SK-N-SH (cell line): Measurements from ENCODE around the gene MBTPS1. TPM values are rescaled to one million over a fixed set of nuclear protein-coding genes. Genes with fewer than 3 reads are reported as not detected.

Experiments used
- CTCF ChIA-PET: fragments of 300-600, 350-600 bp; formaldehyde crosslinking; extraction: SDS; loops from one replicate; lab custom pipeline; 2021; lab: Yijun Ruan, JAX
- POLR2A ChIA-PET: fragments of 350-600 bp; sonication (Branson Sonifier 250); formaldehyde crosslinking; extraction: SDS; loops from one replicate; lab custom pipeline; 2020; ENCODE audit warnings: antibody characterized with exemption, inconsistent platforms; lab: Yijun Ruan, JAX
- DNase-seq: peaks from one replicate; pipeline ENCODE4 v3.0.0; 2012
- H2AFZ ChIP-seq: fragments of 200-600 bp; sonication (generic); 2 replicates; pipeline ENCODE4 v1.8.1; 2016; ENCODE audit warnings: antibody characterized with exemption, mild to moderate bottlenecking, low read depth
- H3F3A ChIP-seq: fragments of 200-600 bp; sonication (generic); replicated peaks from 2 replicates; pipeline ENCODE3; 2016; ENCODE audit warnings: antibody characterized with exemption, mild to moderate bottlenecking; ENCODE audit not compliant: insufficient read depth
- H3K27ac ChIP-seq, 2 experiments: fragments of 200-500 bp in 1 of 2; fragments of 200-600 bp in 1 of 2; sonication (Bioruptor generic) in 1 of 2; sonication (generic), shearing (Covaris generic) in 1 of 2; 2 replicates each; pipeline versions ENCODE4 v1.5.1 to v1.6.1; 2014 to 2016; ENCODE audit warnings: low read depth in 2 of 2, inconsistent platforms in 1 of 2, low read length in 1 of 2, mild to moderate bottlenecking in 1 of 2, mixed read lengths in 1 of 2
- H3K27me3 ChIP-seq: fragments of 200-600 bp; sonication (generic), shearing (Covaris generic); 2 replicates; pipeline ENCODE4 v1.6.1; 2016; ENCODE audit warnings: mixed run types; ENCODE audit not compliant: insufficient read depth
- H3K36me3 ChIP-seq, 2 experiments: fragments of 200-500 bp in 1 of 2; fragments of 200-600 bp in 1 of 2; sonication (Bioruptor generic) in 1 of 2; sonication (generic) in 1 of 2; replicated peaks in 1 of 2; 2 replicates each; pipeline versions ENCODE3 to v1.5.1; 2014 to 2016; ENCODE audit warnings: low read length in 1 of 2, mild to moderate bottlenecking in 1 of 2; ENCODE audit not compliant: insufficient read depth in 2 of 2, control insufficient read depth in 1 of 2
- H3K4me1 ChIP-seq, 2 experiments: fragments of 200-500 bp in 1 of 2; fragments of 200-600 bp in 1 of 2; sonication (Bioruptor generic) in 1 of 2; sonication (generic), shearing (Covaris generic) in 1 of 2; 2 replicates each; pipeline versions ENCODE4 v1.5.1 to v1.6.1; 2014 to 2016; ENCODE audit warnings: low read depth in 1 of 2, low read length in 1 of 2, mixed run types in 1 of 2; ENCODE audit not compliant: insufficient read depth in 2 of 2, control insufficient read depth in 1 of 2
- H3K4me2 ChIP-seq: fragments of 200-600 bp; sonication (generic), shearing (Covaris generic); 2 replicates; pipeline ENCODE4 v1.6.1; 2017; ENCODE audit warnings: mixed run types
- H3K4me3 ChIP-seq, 2 experiments: fragments of 200-500 bp in 1 of 2; fragments of 200-600 bp in 1 of 2; sonication (Bioruptor generic) in 1 of 2; sonication (generic), shearing (Covaris generic) in 1 of 2; 2 replicates each; pipeline versions ENCODE4 v1.5.1 to v1.8.1; 2014 to 2016; ENCODE audit warnings: low read depth in 2 of 2, inconsistent platforms in 1 of 2, low read length in 1 of 2, mild to moderate bottlenecking in 1 of 2, mixed read lengths in 1 of 2, moderate library complexity in 1 of 2
- H3K79me2 ChIP-seq: fragments of 200-600 bp; sonication (generic); 2 replicates; pipeline ENCODE4 v1.8.1; 2017; ENCODE audit warnings: mild to moderate bottlenecking; ENCODE audit not compliant: insufficient read depth
- H3K9ac ChIP-seq: fragments of 200-600 bp; sonication (generic); 2 replicates; pipeline ENCODE4 v1.6.1; 2017; ENCODE audit warnings: mixed run types
- H3K9me2 ChIP-seq: fragments of 200-600 bp; sonication (generic); 2 replicates; pipeline ENCODE4 v1.6.1; 2017; ENCODE audit warnings: mixed run types
- H3K9me3 ChIP-seq: fragments of 200-600 bp; sonication (generic); 2 replicates; pipeline ENCODE4 v1.6.1; 2017; ENCODE audit warnings: mixed run types, mild to moderate bottlenecking, moderate library complexity
- H4K20me1 ChIP-seq: fragments of 200-600 bp; sonication (generic); 2 replicates; pipeline ENCODE4 v1.6.1; 2017; ENCODE audit warnings: mild to moderate bottlenecking, mixed run types; ENCODE audit not compliant: insufficient read depth
- CHD2 ChIP-seq: fragments of 150-350 bp; IDR thresholded peaks from 2 replicates; pipeline ENCODE4 v1.6.1; 2018; ENCODE audit warnings: low read length; ENCODE audit not compliant: partially characterized antibody
- CTCF ChIP-seq: fragments of 200-600 bp; sonication (generic); IDR thresholded peaks from 2 replicates; pipeline ENCODE4 v1.6.1; 2017; ENCODE audit warnings: antibody characterized with exemption, mild to moderate bottlenecking, moderate library complexity
- EZH2phosphoT487 ChIP-seq: fragments of 200-600 bp; sonication (generic); IDR thresholded peaks from 2 replicates; pipeline ENCODE4 v1.6.1; 2017; ENCODE audit warnings: low read depth, mixed run types, mild to moderate bottlenecking, antibody characterized with exemption, moderate library complexity, borderline replicate concordance
- FOXJ3 ChIP-seq: sonication (generic); formaldehyde crosslinking; IDR thresholded peaks from 2 replicates; pipeline ENCODE4 v1.5.1; 2020; ENCODE audit warnings: mild to moderate bottlenecking, missing genetic modification reagents
- FOXM1 ChIP-seq: IDR thresholded peaks from 2 replicates; pipeline ENCODE4 v1.4.0; 2012; ENCODE audit warnings: low read depth, mild to moderate bottlenecking
- GABPA ChIP-seq: IDR thresholded peaks from 2 replicates; pipeline ENCODE4 v1.4.0; 2012; ENCODE audit warnings: low read depth, mild to moderate bottlenecking
- GATA2 ChIP-seq: sonication (generic); formaldehyde crosslinking; IDR thresholded peaks from 2 replicates; pipeline ENCODE4 v1.5.0; 2020; ENCODE audit warnings: mild to moderate bottlenecking, missing genetic modification reagents
- IRF3 ChIP-seq: fragments of 150-350 bp; IDR thresholded peaks from 2 replicates; pipeline ENCODE4 v1.6.1; 2016; ENCODE audit warnings: mild to moderate bottlenecking, low read depth, low read length
- JUND ChIP-seq: IDR thresholded peaks from 2 replicates; pipeline ENCODE4 v1.4.0; 2012
- NFIC ChIP-seq: IDR thresholded peaks from 2 replicates; pipeline ENCODE4 v1.4.0; 2012; ENCODE audit warnings: borderline replicate concordance
- RCOR1 ChIP-seq: fragments of 150-350 bp; IDR thresholded peaks from 2 replicates; pipeline ENCODE4 v1.6.1; 2017; ENCODE audit warnings: antibody characterized with exemption, low read length
- RFX5 ChIP-seq: IDR thresholded peaks from 2 replicates; pipeline ENCODE4 v1.6.1; 2012; ENCODE audit warnings: mild to moderate bottlenecking, improper control_type of control experiment, low read length
- SIN3A ChIP-seq: IDR thresholded peaks from 2 replicates; pipeline ENCODE4 v1.6.1; 2012; ENCODE audit warnings: low read depth, mild to moderate bottlenecking, low read length, moderate library complexity, borderline replicate concordance
- SMC3 ChIP-seq: IDR thresholded peaks from 2 replicates; pipeline ENCODE4 v1.6.1; 2012; ENCODE audit warnings: low read depth, low read length, improper control_type of control experiment
- TCF12 ChIP-seq: IDR thresholded peaks from 2 replicates; pipeline ENCODE4 v1.4.0; 2012
- TEAD4 ChIP-seq: IDR thresholded peaks from 2 replicates; pipeline ENCODE4 v1.4.0; 2012; ENCODE audit warnings: mild to moderate bottlenecking, borderline replicate concordance; ENCODE audit not compliant: insufficient read depth
- YY1 ChIP-seq: IDR thresholded peaks from 2 replicates; pipeline ENCODE4 v1.4.0; 2012; ENCODE audit warnings: low read depth, mild to moderate bottlenecking
- WGBS: methylation state at CpG from one replicate; pipeline ENCODE4 v1.1.6; 2017; ENCODE audit warnings: low lambda C conversion rate; 5-methylcytosine and 5-hydroxymethylcytosine counted together
- polyA plus RNA-seq, 3 experiments: library from polyadenylated mRNA; depleted of rRNA; stranded (reverse); fragments of >200 nt; gene quantifications; 2 replicates each; pipeline ENCODE4 v1.2.3, GENCODE V29; 2012
- TF ChIP-seq, protein P1 (sequence below): IDR thresholded peaks from 2 replicates; pipeline ENCODE4 v1.4.0; 2012; ENCODE audit warnings: low read depth, borderline replicate concordance
- TF ChIP-seq, protein P2 (sequence below): fragments of 150-350 bp; IDR thresholded peaks from 2 replicates; pipeline ENCODE4 v1.6.1; 2017; ENCODE audit warnings: antibody characterized with exemption, low read length, low read depth, borderline replicate concordance
- TF ChIP-seq, protein P3 (sequence below): IDR thresholded peaks from 2 replicates; pipeline ENCODE4 v1.4.0; 2012; ENCODE audit warnings: low read depth, borderline replicate concordance

The MBTPS1 gene
- polyA plus RNA-seq, 1 of the 3 experiments (the other 2 are of a cell fraction): 84.9 TPM

DNA sequence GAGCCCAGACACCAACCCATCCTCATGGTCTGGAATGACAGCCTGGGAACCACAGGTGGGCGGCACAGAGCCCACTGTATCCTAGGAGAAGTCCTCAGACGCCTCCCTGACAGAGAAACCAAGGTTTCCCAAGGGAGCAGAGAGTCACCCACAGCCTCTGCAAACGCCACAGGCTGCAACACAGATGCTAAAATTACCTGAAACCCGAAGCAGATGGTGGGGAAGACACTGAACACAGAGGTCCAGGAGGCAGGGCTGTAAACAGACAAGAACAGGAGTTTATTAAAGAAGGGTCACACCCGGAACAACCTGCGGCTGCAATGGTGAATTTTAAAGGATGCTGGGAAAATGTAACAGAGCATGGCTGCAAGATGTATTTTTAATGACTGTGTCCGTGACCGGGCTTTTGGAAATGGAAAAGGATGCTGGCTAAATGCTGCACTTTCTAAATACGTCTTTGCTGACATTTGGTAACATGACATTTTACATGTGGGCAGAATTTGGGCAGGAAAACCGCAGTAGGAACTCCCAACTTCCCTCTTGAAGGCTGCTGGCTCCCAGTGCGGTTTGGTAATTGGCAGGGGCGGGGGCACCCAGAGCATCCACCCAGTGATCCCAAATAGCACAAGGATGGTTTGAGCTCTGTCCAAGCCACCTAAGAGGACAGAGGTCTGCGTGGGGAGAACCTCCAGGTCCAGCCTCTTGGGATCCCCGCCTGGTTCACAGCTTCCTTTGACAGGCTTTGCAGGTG is 87.3 kb downstream of the MBTPS1 start (continued):
- TF ChIP-seq CTCF (no peak), JUND (no peak), IRF3 (no peak), SMC3 (no peak), SIN3A (no peak), GABPA (no peak), GATA2 (CRISPR knock-in tag) (no peak)
- TF ChIP-seq, protein P1, sequence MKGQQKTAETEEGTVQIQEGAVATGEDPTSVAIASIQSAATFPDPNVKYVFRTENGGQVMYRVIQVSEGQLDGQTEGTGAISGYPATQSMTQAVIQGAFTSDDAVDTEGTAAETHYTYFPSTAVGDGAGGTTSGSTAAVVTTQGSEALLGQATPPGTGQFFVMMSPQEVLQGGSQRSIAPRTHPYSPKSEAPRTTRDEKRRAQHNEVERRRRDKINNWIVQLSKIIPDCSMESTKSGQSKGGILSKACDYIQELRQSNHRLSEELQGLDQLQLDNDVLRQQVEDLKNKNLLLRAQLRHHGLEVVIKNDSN: no peak

DNA sequence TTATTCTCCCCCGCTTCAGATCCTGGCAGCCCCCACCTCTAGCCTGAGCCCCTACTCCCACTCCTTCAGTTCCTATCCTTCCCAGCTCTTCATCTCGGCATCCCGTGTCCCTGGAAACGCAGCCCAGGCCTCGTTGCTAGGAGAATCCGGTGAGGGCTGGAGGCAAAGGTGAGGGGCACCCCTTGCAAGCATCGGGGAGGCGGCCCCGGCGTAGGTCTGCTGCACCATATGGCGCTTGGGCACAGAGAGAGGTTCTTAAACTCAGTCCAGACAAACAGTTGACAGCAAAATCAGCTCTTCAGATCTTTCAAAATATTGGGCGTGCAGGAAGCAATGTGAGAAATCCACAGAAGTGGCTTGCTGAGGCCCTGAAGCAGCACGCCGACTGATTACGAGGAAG is 89.1 kb downstream of the MBTPS1 start:
- H3F3A ChIP-seq: no peaks in the 10 kb centered on the region
- no peaks in the 10 kb centered on the region for H3K9me2 ChIP-seq
- no peaks in the 10 kb centered on the region for H4K20me1 ChIP-seq
- CTCF ChIA-PET: interaction anchor here (0.8 to 1.4 kb wide), 2 partner anchors 37 to 61 kb away, joined by 3 read pairs; no protein-coding TSS in a partner anchor
- POLR2A ChIA-PET: no interaction called here
- no peak for TF ChIP-seq NFIC
- no peak for TF ChIP-seq FOXJ3 (CRISPR knock-in tag)
- TF ChIP-seq YY1: no peak
- TF ChIP-seq, protein P2, sequence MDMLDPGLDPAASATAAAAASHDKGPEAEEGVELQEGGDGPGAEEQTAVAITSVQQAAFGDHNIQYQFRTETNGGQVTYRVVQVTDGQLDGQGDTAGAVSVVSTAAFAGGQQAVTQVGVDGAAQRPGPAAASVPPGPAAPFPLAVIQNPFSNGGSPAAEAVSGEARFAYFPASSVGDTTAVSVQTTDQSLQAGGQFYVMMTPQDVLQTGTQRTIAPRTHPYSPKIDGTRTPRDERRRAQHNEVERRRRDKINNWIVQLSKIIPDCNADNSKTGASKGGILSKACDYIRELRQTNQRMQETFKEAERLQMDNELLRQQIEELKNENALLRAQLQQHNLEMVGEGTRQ: no peak
- no peak for TF ChIP-seq CHD2
- no peak for TF ChIP-seq RCOR1
- TF ChIP-seq, protein P3, sequence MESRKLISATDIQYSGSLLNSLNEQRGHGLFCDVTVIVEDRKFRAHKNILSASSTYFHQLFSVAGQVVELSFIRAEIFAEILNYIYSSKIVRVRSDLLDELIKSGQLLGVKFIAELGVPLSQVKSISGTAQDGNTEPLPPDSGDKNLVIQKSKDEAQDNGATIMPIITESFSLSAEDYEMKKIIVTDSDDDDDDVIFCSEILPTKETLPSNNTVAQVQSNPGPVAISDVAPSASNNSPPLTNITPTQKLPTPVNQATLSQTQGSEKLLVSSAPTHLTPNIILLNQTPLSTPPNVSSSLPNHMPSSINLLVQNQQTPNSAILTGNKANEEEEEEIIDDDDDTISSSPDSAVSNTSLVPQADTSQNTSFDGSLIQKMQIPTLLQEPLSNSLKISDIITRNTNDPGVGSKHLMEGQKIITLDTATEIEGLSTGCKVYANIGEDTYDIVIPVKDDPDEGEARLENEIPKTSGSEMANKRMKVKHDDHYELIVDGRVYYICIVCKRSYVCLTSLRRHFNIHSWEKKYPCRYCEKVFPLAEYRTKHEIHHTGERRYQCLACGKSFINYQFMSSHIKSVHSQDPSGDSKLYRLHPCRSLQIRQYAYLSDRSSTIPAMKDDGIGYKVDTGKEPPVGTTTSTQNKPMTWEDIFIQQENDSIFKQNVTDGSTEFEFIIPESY: no peak
- no peak for TF ChIP-seq TEAD4
- TF ChIP-seq, protein P1: no peak
- TF ChIP-seq TCF12: no peak
- TF ChIP-seq EZH2phosphoT487: no peak
- no peak for TF ChIP-seq RFX5
- no peak for TF ChIP-seq GATA2 (CRISPR knock-in tag)
- TF ChIP-seq SIN3A: no peak
- TF ChIP-seq SMC3: no peak
- no peak for TF ChIP-seq FOXM1
- no peaks in the 10 kb centered on the region for H3K4me1 ChIP-seq
- WGBS: 88% methylated on average over 15 of the region's 15 CpGs
- H3K4me3 ChIP-seq: no peak overlapping the region
- no peaks in the 10 kb centered on the region for H3K79me2 ChIP-seq
- no peak overlapping the region for H3K27ac ChIP-seq
- H3K4me2 ChIP-seq: no peak overlapping the region
- no peaks in the 10 kb centered on the region for H3K27me3 ChIP-seq
- no peaks in the 10 kb centered on the region for H3K36me3 ChIP-seq
- no peak overlapping the region for H3K9ac ChIP-seq
- no peak overlapping the region for H2AFZ ChIP-seq
- DNase-seq: no peak
- H3K9me3 ChIP-seq: no peaks in the 10 kb centered on the region
